ENCODE results near the gene CLIC4. TPM values are rescaled to one million over a fixed set of nuclear protein-coding genes. Genes with fewer than 3 reads are reported as not detected.
"Not testable (repeated sequence)": the region's sequence is repeated elsewhere in the genome, so short reads cannot be mapped to it uniquely, and the experiment has no call there.

The CLIC4 gene
- total RNA-seq, 1 donor from 2014 or later: 90.4 TPM

GRCh38 chr1:24754229-24754628 is 9.0 kb downstream of the CLIC4 start:
- Mint-ChIP-seq H3K27ac (peak overlapping the region; percentile 50), H3K4me3 (ENCODE audit: low read depth) (no peak overlapping the region), H3K9me3 (ENCODE audit: low read depth) (no peaks in the 10 kb centered on the region), H3K27me3 (no peaks in the 10 kb centered on the region), H3K36me3 (ENCODE audit: insufficient read depth) (peaks cover 9% of the 10 kb centered on the region), H3K4me1 (ENCODE audit: low read depth) (peaks cover 2% of the 10 kb centered on the region)
- TF ChIP-seq CTCF (IDR thresholded peaks at IDR 0.05; ENCODE audit: unreplicated experiment): no peak
- DNase-seq (ENCODE audit: low spot score, unreplicated experiment): no peak

- H3K9me3 Mint-ChIP-seq (ENCODE audit: low read depth); DNase-seq (ENCODE audit: low spot score, unreplicated experiment); H3K4me1 Mint-ChIP-seq (ENCODE audit: low read depth); H3K4me3 Mint-ChIP-seq (ENCODE audit: low read depth); H3K27ac Mint-ChIP-seq; H3K36me3 Mint-ChIP-seq (ENCODE audit: insufficient read depth); H3K27me3 Mint-ChIP-seq: not testable (repeated sequence)
Observed at GRCh38 chr1:24755323-24755722, 10.1 kb downstream of the CLIC4 start.

GRCh38 chr1:24756395-24756794 is 11.1 kb downstream of the CLIC4 start:
- no peaks in the 10 kb centered on the region for H3K4me1 Mint-ChIP-seq (ENCODE audit: low read depth)
- peaks cover 1% of the 10 kb centered on the region for H3K36me3 Mint-ChIP-seq (ENCODE audit: insufficient read depth)
- no peak overlapping the region for H3K27ac Mint-ChIP-seq
- H3K4me3 Mint-ChIP-seq (ENCODE audit: low read depth): no peak overlapping the region
- no peak for TF ChIP-seq CTCF (IDR thresholded peaks at IDR 0.05; ENCODE audit: unreplicated experiment)
- H3K9me3 Mint-ChIP-seq (ENCODE audit: low read depth): no peaks in the 10 kb centered on the region
- H3K27me3 Mint-ChIP-seq: no peaks in the 10 kb centered on the region
- no peak for DNase-seq (ENCODE audit: low spot score, unreplicated experiment)

- Mint-ChIP-seq H3K27ac (no peak overlapping the region), H3K4me3 (ENCODE audit: low read depth) (no peak overlapping the region), H3K27me3 (no peaks in the 10 kb centered on the region), H3K36me3 (ENCODE audit: insufficient read depth) (peaks cover 1% of the 10 kb centered on the region), H3K9me3 (ENCODE audit: low read depth) (no peaks in the 10 kb centered on the region), H3K4me1 (ENCODE audit: low read depth) (no peaks in the 10 kb centered on the region)
- no peak for TF ChIP-seq CTCF (IDR thresholded peaks at IDR 0.05; ENCODE audit: unreplicated experiment)
- DNase-seq (ENCODE audit: low spot score, unreplicated experiment): no peak
Observed at GRCh38 chr1:24759492-24759891, 14.2 kb downstream of the CLIC4 start.

- no peaks in the 10 kb centered on the region for H3K9me3 Mint-ChIP-seq (ENCODE audit: low read depth)
- H3K27me3 Mint-ChIP-seq: no peaks in the 10 kb centered on the region
- TF ChIP-seq CTCF (IDR thresholded peaks at IDR 0.05; ENCODE audit: unreplicated experiment): no peak
- H3K4me1 Mint-ChIP-seq (ENCODE audit: low read depth): peaks cover 10% of the 10 kb centered on the region
- no peak overlapping the region for H3K4me3 Mint-ChIP-seq (ENCODE audit: low read depth)
- no peaks in the 10 kb centered on the region for H3K36me3 Mint-ChIP-seq (ENCODE audit: insufficient read depth)
- H3K27ac Mint-ChIP-seq: no peak overlapping the region
- no peak for DNase-seq (ENCODE audit: low spot score, unreplicated experiment)
Observed at GRCh38 chr1:24761582-24761981, 16.3 kb downstream of the CLIC4 start.

GRCh38 chr1:24762133-24762676 is 17.0 kb downstream of the CLIC4 start:
- H3K27me3 Mint-ChIP-seq: no peaks in the 10 kb centered on the region
- no peak overlapping the region for H3K27ac Mint-ChIP-seq
- peaks cover 10% of the 10 kb centered on the region for H3K4me1 Mint-ChIP-seq (ENCODE audit: low read depth)
- no peaks in the 10 kb centered on the region for H3K9me3 Mint-ChIP-seq (ENCODE audit: low read depth)
- H3K4me3 Mint-ChIP-seq (ENCODE audit: low read depth): no peak overlapping the region
- TF ChIP-seq CTCF (IDR thresholded peaks at IDR 0.05; ENCODE audit: unreplicated experiment): no peak
- no peaks in the 10 kb centered on the region for H3K36me3 Mint-ChIP-seq (ENCODE audit: insufficient read depth)
- DNase-seq (ENCODE audit: low spot score, unreplicated experiment): no peak

All from progenitor cell of endocrine pancreas (in vitro differentiated cells).